PC-3 (cell line): ENCODE data around the gene FUNDC1.

ENCODE experiments used
- EZH2 ChIP-seq: fragments of 300-600 bp; sonication (generic); IDR thresholded peaks from one replicate; pipeline ENCODE4 v1.6.1; 2017; ENCODE audit warnings: antibody characterized with exemption, mild to moderate bottlenecking, low read length; ENCODE audit not compliant: unreplicated experiment
- EZH2phosphoT487 ChIP-seq: fragments of 300-600 bp; sonication (generic); IDR thresholded peaks from 2 replicates; pipeline ENCODE4 v1.6.1; 2018; ENCODE audit warnings: mild to moderate bottlenecking, antibody characterized with exemption, low read length, borderline replicate concordance
- TF ChIP-seq, protein P1 (sequence below): fragments of 300-600 bp; sonication (generic); conservative IDR thresholded peaks from 2 replicates; pipeline ENCODE4 v1.5.1; 2017; ENCODE audit warnings: antibody characterized with exemption, low read depth, mild to moderate bottlenecking, low read length

DNA sequence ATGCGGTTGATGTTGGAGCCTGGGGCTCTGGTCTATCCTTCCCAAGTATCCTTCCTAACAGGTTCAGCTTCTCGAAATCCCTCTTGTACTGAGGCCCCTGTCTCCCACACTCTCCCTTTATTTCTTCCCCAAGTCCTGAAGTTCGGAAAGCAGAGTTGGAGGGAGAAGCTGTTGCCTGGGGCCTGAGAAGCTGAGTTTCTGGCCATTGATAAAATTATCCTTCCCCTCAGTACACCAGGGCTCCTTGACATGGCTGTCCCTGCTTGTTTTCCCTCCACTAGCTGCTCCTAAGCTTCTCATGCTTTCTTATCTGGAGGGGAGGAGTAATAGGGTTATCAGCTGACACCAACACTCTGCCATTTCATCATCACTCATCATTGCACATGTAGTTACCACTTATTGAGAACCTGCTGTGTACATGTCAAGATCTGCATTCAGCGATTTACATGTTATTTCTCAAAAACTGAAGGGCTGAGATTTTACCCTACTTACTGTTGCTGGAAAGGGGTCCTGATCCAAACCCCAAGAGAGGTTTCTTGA, 58.0 kb downstream of the FUNDC1 start:
- TF ChIP-seq, protein P1, sequence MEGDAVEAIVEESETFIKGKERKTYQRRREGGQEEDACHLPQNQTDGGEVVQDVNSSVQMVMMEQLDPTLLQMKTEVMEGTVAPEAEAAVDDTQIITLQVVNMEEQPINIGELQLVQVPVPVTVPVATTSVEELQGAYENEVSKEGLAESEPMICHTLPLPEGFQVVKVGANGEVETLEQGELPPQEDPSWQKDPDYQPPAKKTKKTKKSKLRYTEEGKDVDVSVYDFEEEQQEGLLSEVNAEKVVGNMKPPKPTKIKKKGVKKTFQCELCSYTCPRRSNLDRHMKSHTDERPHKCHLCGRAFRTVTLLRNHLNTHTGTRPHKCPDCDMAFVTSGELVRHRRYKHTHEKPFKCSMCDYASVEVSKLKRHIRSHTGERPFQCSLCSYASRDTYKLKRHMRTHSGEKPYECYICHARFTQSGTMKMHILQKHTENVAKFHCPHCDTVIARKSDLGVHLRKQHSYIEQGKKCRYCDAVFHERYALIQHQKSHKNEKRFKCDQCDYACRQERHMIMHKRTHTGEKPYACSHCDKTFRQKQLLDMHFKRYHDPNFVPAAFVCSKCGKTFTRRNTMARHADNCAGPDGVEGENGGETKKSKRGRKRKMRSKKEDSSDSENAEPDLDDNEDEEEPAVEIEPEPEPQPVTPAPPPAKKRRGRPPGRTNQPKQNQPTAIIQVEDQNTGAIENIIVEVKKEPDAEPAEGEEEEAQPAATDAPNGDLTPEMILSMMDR, result no peak
- no peak for TF ChIP-seq EZH2phosphoT487
- no peak for TF ChIP-seq EZH2
